Measurements from ENCODE around the gene GSK3A. TPM values are rescaled to one million over a fixed set of nuclear protein-coding genes. Genes with fewer than 3 reads are reported as not detected.

GSK3A gene
- total and polyA plus RNA-seq, 10 donors, result 20.8 to 39.3 (median 28.7) TPM

DNA sequence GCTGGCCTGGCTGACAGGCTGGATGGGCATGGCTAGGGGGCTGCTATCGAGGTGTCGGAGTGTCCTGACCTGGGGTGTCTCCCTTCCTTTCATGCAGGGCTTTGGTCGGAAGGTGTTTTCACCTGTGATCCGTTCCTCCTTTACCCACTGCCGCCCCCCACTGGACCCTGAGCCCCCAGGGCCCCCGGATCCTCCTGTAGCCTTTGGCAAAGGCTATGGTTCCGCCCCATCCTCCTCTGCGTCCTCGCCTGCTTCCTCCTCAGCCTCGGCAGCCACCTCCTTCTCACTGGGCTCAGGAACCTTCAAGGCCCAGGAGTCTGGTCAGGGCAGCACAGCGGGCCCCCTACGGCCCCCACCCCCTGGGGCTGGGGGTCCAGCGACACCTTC lies 47.7 kb upstream of the GSK3A start:
- no peak for DNase-seq
- Histone ChIP-seq H3K4me3 (no peak overlapping the region), H3K9me3 (no peaks in the 10 kb centered on the region), H3K27me3 (replicated peaks in 1 of 7) (no peaks in the 10 kb centered on the region), H3K27ac (no peak overlapping the region), H3K4me1 (peaks cover 12 to 56% (median 19%) of the 10 kb centered on the region in 6 donors), H3K36me3 (peaks cover 0 to 88% (median 83%) of the 10 kb centered on the region in 6 donors)
- TF ChIP-seq POLR2AphosphoS5 (IDR thresholded peaks at IDR 0.05), result no peak
- TF ChIP-seq, protein P1, sequence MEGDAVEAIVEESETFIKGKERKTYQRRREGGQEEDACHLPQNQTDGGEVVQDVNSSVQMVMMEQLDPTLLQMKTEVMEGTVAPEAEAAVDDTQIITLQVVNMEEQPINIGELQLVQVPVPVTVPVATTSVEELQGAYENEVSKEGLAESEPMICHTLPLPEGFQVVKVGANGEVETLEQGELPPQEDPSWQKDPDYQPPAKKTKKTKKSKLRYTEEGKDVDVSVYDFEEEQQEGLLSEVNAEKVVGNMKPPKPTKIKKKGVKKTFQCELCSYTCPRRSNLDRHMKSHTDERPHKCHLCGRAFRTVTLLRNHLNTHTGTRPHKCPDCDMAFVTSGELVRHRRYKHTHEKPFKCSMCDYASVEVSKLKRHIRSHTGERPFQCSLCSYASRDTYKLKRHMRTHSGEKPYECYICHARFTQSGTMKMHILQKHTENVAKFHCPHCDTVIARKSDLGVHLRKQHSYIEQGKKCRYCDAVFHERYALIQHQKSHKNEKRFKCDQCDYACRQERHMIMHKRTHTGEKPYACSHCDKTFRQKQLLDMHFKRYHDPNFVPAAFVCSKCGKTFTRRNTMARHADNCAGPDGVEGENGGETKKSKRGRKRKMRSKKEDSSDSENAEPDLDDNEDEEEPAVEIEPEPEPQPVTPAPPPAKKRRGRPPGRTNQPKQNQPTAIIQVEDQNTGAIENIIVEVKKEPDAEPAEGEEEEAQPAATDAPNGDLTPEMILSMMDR (IDR thresholded peaks at IDR 0.05 in 8 of 11, conservative IDR thresholded peaks at IDR 0.05 in 3 of 11), result no peak
- no peak for TF ChIP-seq POLR2A (IDR thresholded peaks at IDR 0.05)
- 82 to 92% (median 88%) methylated on average over 13 of the region's 13 CpGs for WGBS, 5 donors
- intact Hi-C loops (cut with DNase I; ENCODE audit: low total_unique reads), result no loop called here

- 84 to 97% (median 93%) methylated on average over 7 to 8 of the region's 8 CpGs for WGBS, 5 donors
- no peak for TF ChIP-seq POLR2AphosphoS5 (IDR thresholded peaks at IDR 0.05)
- TF ChIP-seq, protein P1 (IDR thresholded peaks at IDR 0.05 in 8 of 11, conservative IDR thresholded peaks at IDR 0.05 in 3 of 11), result no peak
- TF ChIP-seq POLR2A (IDR thresholded peaks at IDR 0.05), result no peak
- peaks cover 0 to 82% (median 79%) of the 10 kb centered on the region in 6 donors for H3K36me3 ChIP-seq
- intact Hi-C loops (cut with DNase I; ENCODE audit: low total_unique reads), result loop anchor here (5.0 kb wide), 1 partner anchor 157 kb away; the partner anchor contains the start of gene POU2F2
- no peaks in the 10 kb centered on the region for H3K9me3 ChIP-seq
- DNase-seq, result no peak
- no peak overlapping the region for H3K4me3 ChIP-seq
- no peaks in the 10 kb centered on the region for H3K27me3 ChIP-seq (replicated peaks in 1 of 7)
- H3K27ac ChIP-seq, result no peak overlapping the region
- peaks cover 13 to 61% (median 25%) of the 10 kb centered on the region in 6 donors for H3K4me1 ChIP-seq
Observed at GRCh38 chr19:42289556-42290041, 47.2 kb upstream of the GSK3A start.

- peak overlapping the region in 1 of 8 donors; percentile 26 for H3K27ac ChIP-seq
- H3K36me3 ChIP-seq, result peaks cover 0 to 77% (median 73%) of the 10 kb centered on the region in 6 donors
- H3K4me1 ChIP-seq, result peaks cover 13 to 62% (median 26%) of the 10 kb centered on the region in 6 donors
- intact Hi-C loops (cut with DNase I; ENCODE audit: low total_unique reads), result loop anchor here (5.0 kb wide), 1 partner anchor 157 kb away; the partner anchor contains the start of gene POU2F2
- peak in 2 of 3 donors; percentile 14 to 39 for TF ChIP-seq POLR2AphosphoS5 (IDR thresholded peaks at IDR 0.05)
- TF ChIP-seq POLR2A (IDR thresholded peaks at IDR 0.05), result no peak
- DNase-seq, result no peak
- no peaks in the 10 kb centered on the region for H3K9me3 ChIP-seq
- 85 to 93% (median 92%) methylated on average over 9 to 22 of the region's 22 CpGs; no CpG with 5 or more reads in 1 of the 5 donors for WGBS, 5 donors
- no peaks in the 10 kb centered on the region for H3K27me3 ChIP-seq (replicated peaks in 1 of 7)
- no peak overlapping the region for H3K4me3 ChIP-seq
Observed at GRCh38 chr19:42288881-42289555, 46.6 kb upstream of the GSK3A start.

GRCh38 chr19:42288387-42288786 lies 46.0 kb upstream of the GSK3A start:
- no peaks in the 10 kb centered on the region for H3K9me3 ChIP-seq
- H3K27me3 ChIP-seq (replicated peaks in 1 of 7), result no peaks in the 10 kb centered on the region
- intact Hi-C loops (cut with DNase I; ENCODE audit: low total_unique reads), result loop anchor here (5.0 kb wide), 1 partner anchor 156 kb away; the partner anchor contains the start of gene POU2F2
- peaks cover 13 to 64% (median 28%) of the 10 kb centered on the region in 6 donors for H3K4me1 ChIP-seq
- 65 to 96% (median 79%) methylated on average over 2 to 4 of the region's 4 CpGs for WGBS, 5 donors
- no peak for DNase-seq
- no peak overlapping the region for H3K4me3 ChIP-seq
- TF ChIP-seq POLR2A (IDR thresholded peaks at IDR 0.05), result no peak
- no peak for TF ChIP-seq POLR2AphosphoS5 (IDR thresholded peaks at IDR 0.05)
- TF ChIP-seq, protein P1 (IDR thresholded peaks at IDR 0.05 in 8 of 11, conservative IDR thresholded peaks at IDR 0.05 in 3 of 11), result no peak
- H3K36me3 ChIP-seq, result peaks cover 0 to 70% (median 67%) of the 10 kb centered on the region in 6 donors
- peak overlapping the region in 3 of 8 donors; percentile 2 to 26 (median 7) for H3K27ac ChIP-seq
